Measurements from ENCODE around the gene FAT4.

GRCh38 chr4:125334926-125335325 lies 20.2 kb downstream of the FAT4 start:
- TF ChIP-seq POLR2A (IDR thresholded peaks at IDR 0.05) (no peak), CTCF (IDR thresholded peaks at IDR 0.05) (no peak)
